GM23338 (cell line): ENCODE data around the gene URM1.

Source experiments
- CREB1 ChIP-seq: fragments of 250-450 bp; sonication (Bioruptor Pico); IDR thresholded peaks from 2 replicates; pipeline ENCODE4 v1.5.0; 2020; ENCODE audit warnings: low read depth, mild to moderate bottlenecking, moderate library complexity
- CTCF ChIP-seq, 2 experiments: fragments of 200-600 bp in 1 of 2; sonication (generic) in 1 of 2; conservative IDR thresholded peaks; 2 replicates each; pipeline versions ENCODE4 v1.5.1 to v1.6.1; 2016 to 2017; ENCODE audit warnings: antibody characterized with exemption in 2 of 2, low read depth in 2 of 2, mild to moderate bottlenecking in 2 of 2, moderate library complexity in 1 of 2
- EZH2 ChIP-seq: fragments of 200-600 bp; sonication (generic); IDR thresholded peaks from one replicate; pipeline ENCODE4 v1.8.0; 2017; ENCODE audit warnings: antibody characterized with exemption, mild to moderate bottlenecking, low read depth; ENCODE audit not compliant: unreplicated experiment
- EZH2phosphoT487 ChIP-seq: fragments of 200-600 bp; sonication (generic); IDR thresholded peaks from one replicate; pipeline ENCODE4 v1.8.1; 2018; ENCODE audit warnings: antibody characterized with exemption; ENCODE audit not compliant: unreplicated experiment
- JUNB ChIP-seq: IDR thresholded peaks from one replicate; pipeline ENCODE4 v1.6.1; 2016; ENCODE audit warnings: antibody characterized with exemption; ENCODE audit not compliant: unreplicated experiment
- NANOG ChIP-seq: IDR thresholded peaks from 2 replicates; pipeline ENCODE4 v1.6.1; 2016; ENCODE audit warnings: antibody characterized with exemption, borderline replicate concordance
- POLR2AphosphoS5 ChIP-seq: IDR thresholded peaks from 2 replicates; pipeline ENCODE4 v1.6.1; 2016; ENCODE audit warnings: antibody characterized with exemption, low read depth
- ZNF114 ChIP-seq: fragments of 250-450 bp; sonication (Bioruptor Pico); IDR thresholded peaks from 2 replicates; pipeline ENCODE4 v1.5.0; 2020; ENCODE audit warnings: mild to moderate bottlenecking, moderate library complexity
- ZNF331 ChIP-seq: fragments of 250-450 bp; sonication (Bioruptor Pico); IDR thresholded peaks from 2 replicates; pipeline ENCODE4 v1.5.0; 2020; ENCODE audit warnings: low read depth, mild to moderate bottlenecking, moderate library complexity
- ZNF462 ChIP-seq: fragments of 250-450 bp; sonication (Bioruptor Pico); IDR thresholded peaks from 2 replicates; pipeline ENCODE4 v1.5.0; 2020; ENCODE audit warnings: mild to moderate bottlenecking, moderate library complexity
- TF ChIP-seq, protein P1 (sequence below): IDR thresholded peaks from one replicate; pipeline ENCODE4 v1.6.1; 2018; ENCODE audit warnings: antibody characterized with exemption; ENCODE audit not compliant: unreplicated experiment
- TF ChIP-seq, protein P2 (sequence below): IDR thresholded peaks from 2 replicates; pipeline ENCODE4 v1.6.1; 2016; ENCODE audit warnings: antibody characterized with exemption

DNA sequence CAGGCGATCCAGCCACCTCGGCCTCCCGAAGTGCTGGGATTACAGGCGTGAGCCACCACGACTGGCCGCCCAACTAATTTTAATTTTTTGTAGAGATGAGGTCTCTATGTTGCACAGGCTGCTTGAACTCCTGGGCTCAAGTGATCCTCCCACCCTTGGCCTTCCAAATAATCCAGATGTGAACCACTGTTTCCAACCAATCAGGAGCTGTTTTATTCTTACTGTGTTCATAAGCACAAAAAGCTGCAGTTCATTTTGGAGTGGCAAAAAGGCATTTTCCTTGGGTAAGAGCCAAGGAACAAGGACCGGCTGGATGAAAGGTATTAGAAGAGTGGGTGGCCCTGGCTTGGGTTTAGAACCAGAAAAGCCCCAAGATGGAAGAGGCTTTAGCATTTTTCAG, 36.0 kb upstream of the URM1 start:
- TF ChIP-seq ZNF331 (no peak), CTCF (conservative IDR thresholded peaks at IDR 0.05; ENCODE audit: low read depth in 2 of 2) (no peak), EZH2 (no peak), POLR2AphosphoS5 (no peak), NANOG (no peak), EZH2phosphoT487 (no peak), CREB1 (no peak), JUNB (no peak), ZNF114 (CRISPR knock-in tag) (no peak), ZNF462 (CRISPR knock-in tag) (no peak)
- TF ChIP-seq, protein P1, sequence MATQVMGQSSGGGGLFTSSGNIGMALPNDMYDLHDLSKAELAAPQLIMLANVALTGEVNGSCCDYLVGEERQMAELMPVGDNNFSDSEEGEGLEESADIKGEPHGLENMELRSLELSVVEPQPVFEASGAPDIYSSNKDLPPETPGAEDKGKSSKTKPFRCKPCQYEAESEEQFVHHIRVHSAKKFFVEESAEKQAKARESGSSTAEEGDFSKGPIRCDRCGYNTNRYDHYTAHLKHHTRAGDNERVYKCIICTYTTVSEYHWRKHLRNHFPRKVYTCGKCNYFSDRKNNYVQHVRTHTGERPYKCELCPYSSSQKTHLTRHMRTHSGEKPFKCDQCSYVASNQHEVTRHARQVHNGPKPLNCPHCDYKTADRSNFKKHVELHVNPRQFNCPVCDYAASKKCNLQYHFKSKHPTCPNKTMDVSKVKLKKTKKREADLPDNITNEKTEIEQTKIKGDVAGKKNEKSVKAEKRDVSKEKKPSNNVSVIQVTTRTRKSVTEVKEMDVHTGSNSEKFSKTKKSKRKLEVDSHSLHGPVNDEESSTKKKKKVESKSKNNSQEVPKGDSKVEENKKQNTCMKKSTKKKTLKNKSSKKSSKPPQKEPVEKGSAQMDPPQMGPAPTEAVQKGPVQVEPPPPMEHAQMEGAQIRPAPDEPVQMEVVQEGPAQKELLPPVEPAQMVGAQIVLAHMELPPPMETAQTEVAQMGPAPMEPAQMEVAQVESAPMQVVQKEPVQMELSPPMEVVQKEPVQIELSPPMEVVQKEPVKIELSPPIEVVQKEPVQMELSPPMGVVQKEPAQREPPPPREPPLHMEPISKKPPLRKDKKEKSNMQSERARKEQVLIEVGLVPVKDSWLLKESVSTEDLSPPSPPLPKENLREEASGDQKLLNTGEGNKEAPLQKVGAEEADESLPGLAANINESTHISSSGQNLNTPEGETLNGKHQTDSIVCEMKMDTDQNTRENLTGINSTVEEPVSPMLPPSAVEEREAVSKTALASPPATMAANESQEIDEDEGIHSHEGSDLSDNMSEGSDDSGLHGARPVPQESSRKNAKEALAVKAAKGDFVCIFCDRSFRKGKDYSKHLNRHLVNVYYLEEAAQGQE: no peak
- TF ChIP-seq, protein P2, sequence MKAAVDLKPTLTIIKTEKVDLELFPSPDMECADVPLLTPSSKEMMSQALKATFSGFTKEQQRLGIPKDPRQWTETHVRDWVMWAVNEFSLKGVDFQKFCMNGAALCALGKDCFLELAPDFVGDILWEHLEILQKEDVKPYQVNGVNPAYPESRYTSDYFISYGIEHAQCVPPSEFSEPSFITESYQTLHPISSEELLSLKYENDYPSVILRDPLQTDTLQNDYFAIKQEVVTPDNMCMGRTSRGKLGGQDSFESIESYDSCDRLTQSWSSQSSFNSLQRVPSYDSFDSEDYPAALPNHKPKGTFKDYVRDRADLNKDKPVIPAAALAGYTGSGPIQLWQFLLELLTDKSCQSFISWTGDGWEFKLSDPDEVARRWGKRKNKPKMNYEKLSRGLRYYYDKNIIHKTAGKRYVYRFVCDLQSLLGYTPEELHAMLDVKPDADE: no peak
